OCI-LY3 (cell line): ENCODE data around the gene CLEC18A.
"Not testable (repeated sequence)": the region's sequence is repeated elsewhere in the genome, so short reads cannot be mapped to it uniquely, and the experiment has no call there.

Experiments used
- CTCF ChIP-seq: fragments of 200-600, 300-600 bp; sonication (generic); IDR thresholded peaks from 2 replicates; pipeline ENCODE4 v1.5.1; 2014; ENCODE audit warnings: antibody characterized with exemption, low read length, low read depth
- EZH2phosphoT487 ChIP-seq: fragments of 200-600 bp; shearing (Covaris generic); IDR thresholded peaks from 2 replicates; pipeline ENCODE4 v1.6.1; 2018; ENCODE audit warnings: antibody characterized with exemption, mixed run types, low read depth

- not testable (repeated sequence) for TF ChIP-seq CTCF, EZH2phosphoT487
Observed at GRCh38 chr16:69950411-69950810, 723 bp upstream of the CLEC18A start.
